22Rv1 (cell line): ENCODE data around the gene PPP1R7.
A peak's percentile ranks its signal among the peaks of the same experiment; 100 is the strongest.

Source experiments
- H3K27ac ChIP-seq: fragments of 450-650 bp; 2 replicates; pipeline ENCODE4 v1.5.1; 2017
- CTCF ChIP-seq: fragments of 450-650 bp; IDR thresholded peaks from 2 replicates; pipeline ENCODE4 v1.5.1; 2017; ENCODE audit warnings: mild to moderate bottlenecking
- ZFX ChIP-seq: fragments of 450-650 bp; IDR thresholded peaks from 2 replicates; pipeline ENCODE4 v1.6.1; 2017; ENCODE audit warnings: antibody characterized with exemption, borderline replicate concordance

PPP1R7 gene

GRCh38 chr2:241150660-241151530 lies 628 bp downstream of the PPP1R7 start:
- H3K27ac ChIP-seq = peak overlapping the region; percentile 88
- TF ChIP-seq CTCF = no peak
- TF ChIP-seq ZFX = no peak

GRCh38 chr2:241151934-241152660 lies 1.8 kb downstream of the PPP1R7 start:
- 0 out of 2 replicates have a peak overlapping the region, but pooled peaks have one; percentile 88 for H3K27ac ChIP-seq
- TF ChIP-seq CTCF (no peak), ZFX (no peak)

GRCh38 chr2:241153616-241154015 lies 3.3 kb downstream of the PPP1R7 start:
- no peak overlapping the region for H3K27ac ChIP-seq
- TF ChIP-seq ZFX (no peak), CTCF (no peak)

- peak overlapping the region; percentile 8; the same call in 1 of the 2 replicates for H3K27ac ChIP-seq
Measured at GRCh38 chr2:241154915-241155314, 4.6 kb downstream of the PPP1R7 start.

GRCh38 chr2:241155936-241156335 lies 5.7 kb downstream of the PPP1R7 start:
- no peak for TF ChIP-seq ZFX
- TF ChIP-seq CTCF = no peak
- H3K27ac ChIP-seq = no peak overlapping the region

More at GRCh38 chr2:241154915-241155314, 4.6 kb downstream of the PPP1R7 start:
- TF ChIP-seq CTCF (no peak), ZFX (no peak)

GRCh38 chr2:241156971-241157441 lies 6.7 kb downstream of the PPP1R7 start:
- TF ChIP-seq ZFX (no peak), CTCF (no peak)
- no peak overlapping the region for H3K27ac ChIP-seq
